Transverse colon (tissue), 3 donors: ENCODE data around the gene CAMK2B.

Experiments
- POLR2A ChIP-seq: fragments of 450-650 bp; IDR thresholded peaks from one replicate; pipeline ENCODE4 v1.6.1; 2016; ENCODE audit warnings: antibody characterized with exemption, mild to moderate bottlenecking, moderate library complexity
- TF ChIP-seq, protein P1 (sequence below), 5 experiments: fragments of 200-600 bp in 3 of 5; fragments of 450-650 bp in 2 of 5; sonication (generic) in 3 of 5; IDR thresholded peaks; 1 replicate in 2 of 5; 2 replicates in 3 of 5; pipeline ENCODE4 v1.5.1; 2016 to 2017; ENCODE audit warnings: antibody characterized with exemption in 5 of 5, inconsistent platforms in 3 of 5, mild to moderate bottlenecking in 2 of 5, moderate library complexity in 1 of 5

DNA sequence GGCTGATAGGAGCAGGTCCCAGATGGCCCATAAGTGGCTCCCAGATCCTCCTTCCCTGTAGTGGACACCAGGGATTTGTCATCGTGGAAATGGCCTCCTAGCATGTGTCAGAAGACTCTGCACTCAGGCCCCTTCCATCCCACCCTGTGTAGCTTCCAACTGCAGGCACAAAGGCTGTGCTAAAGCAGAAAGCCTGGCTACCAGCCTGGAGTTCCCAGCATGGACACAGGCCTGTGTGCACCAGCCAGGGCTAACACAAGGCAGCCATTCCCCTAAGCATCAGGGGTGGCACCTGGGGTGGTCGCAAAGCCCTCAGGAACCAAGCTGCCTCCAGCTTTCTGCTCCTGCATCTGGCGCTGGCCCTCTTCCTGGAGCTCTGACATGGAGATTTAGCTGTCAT lies 4.5 kb upstream of the CAMK2B start:
- TF ChIP-seq, protein P1, sequence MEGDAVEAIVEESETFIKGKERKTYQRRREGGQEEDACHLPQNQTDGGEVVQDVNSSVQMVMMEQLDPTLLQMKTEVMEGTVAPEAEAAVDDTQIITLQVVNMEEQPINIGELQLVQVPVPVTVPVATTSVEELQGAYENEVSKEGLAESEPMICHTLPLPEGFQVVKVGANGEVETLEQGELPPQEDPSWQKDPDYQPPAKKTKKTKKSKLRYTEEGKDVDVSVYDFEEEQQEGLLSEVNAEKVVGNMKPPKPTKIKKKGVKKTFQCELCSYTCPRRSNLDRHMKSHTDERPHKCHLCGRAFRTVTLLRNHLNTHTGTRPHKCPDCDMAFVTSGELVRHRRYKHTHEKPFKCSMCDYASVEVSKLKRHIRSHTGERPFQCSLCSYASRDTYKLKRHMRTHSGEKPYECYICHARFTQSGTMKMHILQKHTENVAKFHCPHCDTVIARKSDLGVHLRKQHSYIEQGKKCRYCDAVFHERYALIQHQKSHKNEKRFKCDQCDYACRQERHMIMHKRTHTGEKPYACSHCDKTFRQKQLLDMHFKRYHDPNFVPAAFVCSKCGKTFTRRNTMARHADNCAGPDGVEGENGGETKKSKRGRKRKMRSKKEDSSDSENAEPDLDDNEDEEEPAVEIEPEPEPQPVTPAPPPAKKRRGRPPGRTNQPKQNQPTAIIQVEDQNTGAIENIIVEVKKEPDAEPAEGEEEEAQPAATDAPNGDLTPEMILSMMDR (IDR thresholded peaks at IDR 0.05) = no peak
- TF ChIP-seq POLR2A = no peak
